ENCODE data around the gene NUF2.
"Not testable (repeated sequence)": the region's sequence is repeated elsewhere in the genome, so short reads cannot be mapped to it uniquely, and the experiment has no call there.

NUF2 gene

DNA sequence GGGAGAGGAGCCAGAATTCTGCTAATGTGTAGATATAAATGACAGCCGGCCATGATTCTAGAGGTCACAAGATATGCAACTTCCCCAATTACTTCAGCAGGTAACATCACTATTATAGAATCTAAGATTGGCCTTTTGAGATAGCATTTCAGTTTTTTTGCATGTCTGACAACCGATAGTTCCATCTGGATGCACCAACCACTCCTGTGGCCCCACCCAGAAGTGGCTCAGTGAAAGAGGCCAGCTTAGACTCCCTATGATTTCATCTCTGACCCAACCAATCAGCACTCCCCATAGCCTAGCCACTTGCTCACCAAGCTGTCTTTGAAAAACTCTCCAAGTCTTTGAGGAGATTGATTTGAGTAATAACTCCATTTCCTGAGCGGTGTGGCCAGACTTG, 30.3 kb upstream of the NUF2 start:
- in situ Hi-C loops (cut with MboI; ENCODE audit: low pct_unique_long_range_greater_than_20kb, low sequenced_read_pairs, unreplicated experiment): no loop called here
- no peak for DNase-seq (ENCODE audit: low spot score)
- TF ChIP-seq, protein P1, sequence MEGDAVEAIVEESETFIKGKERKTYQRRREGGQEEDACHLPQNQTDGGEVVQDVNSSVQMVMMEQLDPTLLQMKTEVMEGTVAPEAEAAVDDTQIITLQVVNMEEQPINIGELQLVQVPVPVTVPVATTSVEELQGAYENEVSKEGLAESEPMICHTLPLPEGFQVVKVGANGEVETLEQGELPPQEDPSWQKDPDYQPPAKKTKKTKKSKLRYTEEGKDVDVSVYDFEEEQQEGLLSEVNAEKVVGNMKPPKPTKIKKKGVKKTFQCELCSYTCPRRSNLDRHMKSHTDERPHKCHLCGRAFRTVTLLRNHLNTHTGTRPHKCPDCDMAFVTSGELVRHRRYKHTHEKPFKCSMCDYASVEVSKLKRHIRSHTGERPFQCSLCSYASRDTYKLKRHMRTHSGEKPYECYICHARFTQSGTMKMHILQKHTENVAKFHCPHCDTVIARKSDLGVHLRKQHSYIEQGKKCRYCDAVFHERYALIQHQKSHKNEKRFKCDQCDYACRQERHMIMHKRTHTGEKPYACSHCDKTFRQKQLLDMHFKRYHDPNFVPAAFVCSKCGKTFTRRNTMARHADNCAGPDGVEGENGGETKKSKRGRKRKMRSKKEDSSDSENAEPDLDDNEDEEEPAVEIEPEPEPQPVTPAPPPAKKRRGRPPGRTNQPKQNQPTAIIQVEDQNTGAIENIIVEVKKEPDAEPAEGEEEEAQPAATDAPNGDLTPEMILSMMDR (IDR thresholded peaks at IDR 0.05; ENCODE audit: extremely low read depth, insufficient read depth, missing control alignments): no peak

DNA sequence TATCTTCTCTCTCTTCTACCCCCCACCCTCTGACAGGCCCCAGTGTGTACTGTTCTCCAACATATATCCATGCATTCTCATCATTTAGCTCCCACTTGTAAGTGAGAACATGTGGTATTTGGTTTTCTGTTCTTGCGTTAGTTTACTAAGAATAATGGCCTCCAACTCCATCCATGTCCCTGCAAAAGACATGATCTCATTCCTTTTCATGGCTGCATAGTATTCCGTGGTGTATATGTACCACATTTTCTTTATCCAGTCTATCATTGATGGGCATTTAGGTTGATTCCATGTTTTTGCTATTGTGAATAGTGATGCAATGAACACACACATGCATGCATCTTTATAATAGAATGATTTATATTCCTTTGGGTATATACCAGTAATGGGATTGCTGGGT, 29.6 kb upstream of the NUF2 start:
- in situ Hi-C loops (cut with MboI; ENCODE audit: low pct_unique_long_range_greater_than_20kb, low sequenced_read_pairs, unreplicated experiment); DNase-seq (ENCODE audit: low spot score): not testable (repeated sequence)

DNA sequence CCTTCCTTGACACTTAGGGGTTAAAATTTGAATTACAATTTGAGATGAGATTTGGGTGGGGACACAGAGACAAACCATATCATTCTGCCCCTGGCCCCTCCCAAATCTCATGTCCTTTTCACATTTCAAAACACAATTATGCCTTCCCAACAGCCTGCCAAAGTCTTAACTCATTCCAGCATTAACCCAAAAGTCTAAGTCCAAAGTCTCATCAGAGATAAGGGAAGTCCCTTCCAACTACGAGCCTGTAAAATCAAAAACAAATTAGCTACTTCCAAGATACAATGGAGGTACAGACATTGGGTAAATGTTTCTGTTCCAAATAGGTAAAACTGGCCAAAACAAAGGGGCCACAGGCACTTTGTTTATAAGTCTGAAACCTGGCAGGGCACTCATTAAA, 28.3 kb upstream of the NUF2 start:
- in situ Hi-C loops (cut with MboI; ENCODE audit: low pct_unique_long_range_greater_than_20kb, low sequenced_read_pairs, unreplicated experiment): not testable (repeated sequence)

DNA sequence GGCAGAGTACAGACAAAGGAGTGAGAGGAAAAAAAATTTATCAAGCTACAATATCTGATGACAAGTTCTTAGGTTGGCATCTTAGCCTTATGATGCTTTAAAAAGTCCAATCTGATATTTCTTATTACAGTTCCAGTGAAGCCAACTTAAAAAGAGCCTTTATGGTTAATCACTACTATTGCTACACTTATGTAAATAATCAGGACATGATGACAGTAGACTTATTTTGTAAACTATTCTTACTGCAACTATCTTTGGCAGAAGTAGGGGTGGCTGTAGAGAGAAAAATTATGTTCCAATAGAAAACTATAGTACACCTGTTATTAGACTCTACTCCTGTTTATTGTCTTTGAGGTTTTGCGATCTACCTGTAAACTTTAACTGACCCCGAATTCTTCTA, 25.8 kb upstream of the NUF2 start:
- DNase-seq (ENCODE audit: low spot score): no peak
- in situ Hi-C loops (cut with MboI; ENCODE audit: low pct_unique_long_range_greater_than_20kb, low sequenced_read_pairs, unreplicated experiment): no loop called here
- TF ChIP-seq, protein P1 (IDR thresholded peaks at IDR 0.05; ENCODE audit: extremely low read depth, insufficient read depth, missing control alignments): no peak

More for the DNA sequence above, 28.3 kb upstream of the NUF2 start:
- DNase-seq (ENCODE audit: low spot score): not testable (repeated sequence)

DNA sequence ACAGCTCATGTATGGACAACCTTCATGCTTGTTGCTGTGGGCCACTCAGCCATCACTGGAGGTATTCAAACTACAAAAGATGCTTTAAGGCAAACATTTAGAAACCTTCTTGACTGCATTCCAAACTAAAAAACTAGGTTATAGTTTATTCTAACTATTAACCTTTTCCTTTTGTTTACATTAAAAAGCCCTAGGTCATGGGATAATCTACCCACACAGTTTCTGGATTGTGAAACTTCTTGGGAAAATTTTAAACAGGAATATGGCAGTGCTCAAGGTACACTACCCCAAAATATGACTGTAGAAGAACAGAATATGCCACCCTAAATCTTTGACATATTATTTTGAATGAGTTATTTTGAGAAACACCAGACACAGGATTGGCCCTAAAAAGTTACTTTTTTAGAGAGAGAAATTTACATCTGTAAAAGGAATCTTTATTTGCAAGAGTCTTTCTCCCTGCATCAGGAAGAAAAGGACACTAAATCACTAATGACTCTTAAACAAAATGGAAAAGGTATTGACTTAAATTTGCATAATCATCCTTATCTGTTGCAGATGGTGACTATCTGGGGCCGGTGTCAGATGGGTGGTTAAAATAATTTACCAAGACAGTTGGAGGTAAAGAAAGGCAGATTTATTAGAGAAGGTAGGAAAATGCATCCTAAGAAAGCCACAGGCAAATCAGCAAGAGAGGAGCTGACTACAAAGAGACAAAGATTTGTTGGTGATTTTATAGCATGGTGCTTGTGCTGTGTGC, 25.1 kb upstream of the NUF2 start:
- no peak for DNase-seq (ENCODE audit: low spot score)
- TF ChIP-seq, protein P1 (IDR thresholded peaks at IDR 0.05; ENCODE audit: extremely low read depth, insufficient read depth, missing control alignments): no peak
- in situ Hi-C loops (cut with MboI; ENCODE audit: low pct_unique_long_range_greater_than_20kb, low sequenced_read_pairs, unreplicated experiment): no loop called here

DNA sequence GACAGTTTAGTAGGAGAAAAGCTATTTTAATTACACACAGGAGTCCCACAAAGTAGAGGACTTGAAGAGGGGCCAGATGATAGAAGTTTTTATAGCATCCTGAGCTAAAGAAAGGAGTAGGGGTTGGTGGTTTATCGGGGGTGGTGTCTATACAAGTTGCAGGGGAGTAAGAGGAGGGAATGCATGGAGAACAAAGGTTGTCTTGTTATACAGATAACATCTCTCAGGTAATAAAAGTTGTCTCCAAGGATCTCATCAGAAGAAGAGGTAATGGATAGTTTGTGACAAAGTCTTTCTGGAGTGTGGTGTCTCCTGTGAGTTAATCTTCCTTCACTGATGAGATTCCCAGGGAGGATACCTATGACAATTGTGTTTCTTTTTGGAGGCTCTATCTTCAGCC, 23.4 kb upstream of the NUF2 start:
- TF ChIP-seq, protein P1 (IDR thresholded peaks at IDR 0.05; ENCODE audit: extremely low read depth, insufficient read depth, missing control alignments): no peak
- in situ Hi-C loops (cut with MboI; ENCODE audit: low pct_unique_long_range_greater_than_20kb, low sequenced_read_pairs, unreplicated experiment): no loop called here
- DNase-seq (ENCODE audit: low spot score): no peak

DNA sequence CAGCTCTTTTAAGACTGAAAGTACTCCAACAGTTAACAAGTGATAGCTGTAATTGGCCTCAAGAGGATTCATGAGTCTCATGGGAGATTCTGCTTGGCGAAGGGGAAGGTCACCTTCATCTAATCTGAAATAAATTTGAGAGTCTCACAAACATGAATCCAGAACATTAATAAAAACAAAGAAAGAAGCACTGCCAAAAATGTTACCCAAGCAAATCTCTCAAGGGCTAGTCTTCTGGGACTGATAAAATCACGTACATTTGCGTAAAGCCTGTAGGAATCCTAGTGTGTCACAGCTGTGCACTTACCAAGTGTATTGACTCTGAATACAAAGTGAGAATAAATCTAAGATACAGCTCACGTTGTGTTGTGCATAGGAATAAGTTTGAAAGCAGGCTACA, 21.2 kb upstream of the NUF2 start:
- in situ Hi-C loops (cut with MboI; ENCODE audit: low pct_unique_long_range_greater_than_20kb, low sequenced_read_pairs, unreplicated experiment): loop anchor here (25.0 kb wide), 2 partner anchors 238 to 438 kb away; partner anchors contain the start of genes CCDC190 and RGS4
- TF ChIP-seq, protein P1 (IDR thresholded peaks at IDR 0.05; ENCODE audit: extremely low read depth, insufficient read depth, missing control alignments): no peak
- no peak for DNase-seq (ENCODE audit: low spot score)
